Activated CD4-positive, alpha-beta T cell treated with anti-CD3 and anti-CD28 coated beads for 24 hours (primary cell): ENCODE data around the gene THBD.

Experiments used
- DNase-seq, 2 donors: peaks; one replicate each; pipeline ENCODE4 v3.0.0-alpha.2; 2020; ENCODE audit warnings: low read depth in 2 of 2

THBD gene

DNA sequence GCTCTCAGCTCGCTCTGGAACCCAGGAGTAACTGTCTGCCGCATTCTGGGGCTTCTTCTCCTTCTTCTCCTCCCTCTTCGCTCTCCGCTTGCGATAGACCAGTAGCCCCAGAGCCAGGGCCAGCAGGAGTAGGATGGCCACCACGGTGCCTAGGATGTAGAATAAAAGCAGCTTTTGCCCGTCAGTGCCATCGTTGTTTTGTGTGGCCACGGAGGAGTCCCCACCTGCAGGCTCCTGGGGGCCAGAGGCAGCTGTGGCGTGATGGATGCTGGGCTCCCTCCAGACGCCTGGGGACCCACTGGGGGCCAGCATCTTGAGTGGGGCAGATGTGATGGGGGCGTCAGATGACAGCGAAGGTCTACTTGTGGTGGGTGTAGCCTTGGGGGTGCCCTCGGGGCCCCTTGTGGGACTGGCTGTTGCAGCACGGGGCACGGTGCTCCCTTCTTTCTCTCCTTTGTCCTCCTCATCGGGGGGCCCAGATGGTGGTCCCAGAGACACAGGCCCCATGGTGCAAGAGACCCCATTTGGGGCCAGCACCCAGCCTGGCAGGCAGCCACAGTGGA, 34.9 kb upstream of the THBD start:
- DNase-seq, result no peak

DNA sequence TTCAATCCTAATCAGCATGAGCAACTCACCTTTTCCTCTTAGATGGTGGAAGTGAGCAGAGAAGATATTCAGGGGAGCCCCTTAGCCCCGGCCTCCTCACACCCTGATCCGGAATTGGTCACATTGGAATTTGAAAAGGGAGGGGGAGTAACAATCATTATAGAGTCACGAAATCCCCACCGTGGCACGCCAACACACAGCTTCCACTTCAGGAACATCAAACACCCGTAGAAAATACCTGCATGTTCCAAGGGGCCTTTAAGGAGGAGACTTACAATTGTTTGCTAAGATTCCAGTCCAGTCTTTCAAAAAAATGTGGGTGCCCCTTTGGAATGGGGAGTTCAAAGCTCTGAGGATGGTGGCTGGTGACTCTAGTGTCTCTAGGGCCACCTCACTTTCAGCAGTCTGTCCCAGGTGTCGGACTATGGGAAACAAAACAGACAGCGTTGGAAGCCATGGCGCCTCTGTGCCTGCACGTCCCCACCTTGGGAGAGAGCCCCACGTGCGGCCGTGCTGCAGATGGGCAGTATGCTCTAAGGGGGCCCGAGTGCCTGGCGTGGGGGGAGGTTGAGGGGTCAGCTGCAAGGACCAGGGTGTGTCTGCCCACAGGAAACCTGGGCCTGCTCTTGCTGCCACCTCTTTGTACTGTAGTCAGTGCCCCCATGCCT, 34.2 kb upstream of the THBD start:
- no peak for DNase-seq

DNA sequence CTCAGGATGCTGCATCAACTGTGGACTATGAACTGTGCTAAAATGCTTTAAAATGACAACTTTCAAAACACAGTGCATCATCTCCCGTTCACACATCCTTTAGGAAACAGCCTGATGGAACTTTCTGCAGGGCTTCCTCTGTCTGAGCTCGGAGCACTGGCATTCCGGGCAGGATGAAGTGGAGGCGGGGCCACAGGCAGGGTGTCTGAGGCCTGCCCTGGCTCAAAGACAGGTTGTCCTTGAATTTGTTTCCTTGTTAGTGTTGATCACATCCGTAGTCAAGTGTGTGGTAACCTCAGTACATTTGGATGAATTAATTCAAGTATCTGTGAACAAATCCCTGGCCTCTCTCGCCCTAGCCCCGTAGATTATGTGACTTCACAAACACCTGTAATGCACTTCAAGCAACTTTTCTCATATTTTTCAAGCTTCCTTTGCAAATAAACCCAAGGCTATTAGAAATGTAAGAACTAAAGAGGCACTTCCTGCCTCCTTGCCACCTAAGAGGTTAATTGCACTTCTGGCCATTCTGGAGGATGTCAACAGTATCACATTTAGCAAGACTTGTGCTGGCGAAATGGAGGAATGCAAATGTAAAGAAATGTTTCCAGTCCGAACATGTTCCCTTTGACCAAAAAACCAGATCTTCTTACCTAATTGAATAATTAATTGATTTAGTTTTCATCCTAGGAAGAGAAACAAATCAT, 33.5 kb upstream of the THBD start:
- DNase-seq, result no peak

DNA sequence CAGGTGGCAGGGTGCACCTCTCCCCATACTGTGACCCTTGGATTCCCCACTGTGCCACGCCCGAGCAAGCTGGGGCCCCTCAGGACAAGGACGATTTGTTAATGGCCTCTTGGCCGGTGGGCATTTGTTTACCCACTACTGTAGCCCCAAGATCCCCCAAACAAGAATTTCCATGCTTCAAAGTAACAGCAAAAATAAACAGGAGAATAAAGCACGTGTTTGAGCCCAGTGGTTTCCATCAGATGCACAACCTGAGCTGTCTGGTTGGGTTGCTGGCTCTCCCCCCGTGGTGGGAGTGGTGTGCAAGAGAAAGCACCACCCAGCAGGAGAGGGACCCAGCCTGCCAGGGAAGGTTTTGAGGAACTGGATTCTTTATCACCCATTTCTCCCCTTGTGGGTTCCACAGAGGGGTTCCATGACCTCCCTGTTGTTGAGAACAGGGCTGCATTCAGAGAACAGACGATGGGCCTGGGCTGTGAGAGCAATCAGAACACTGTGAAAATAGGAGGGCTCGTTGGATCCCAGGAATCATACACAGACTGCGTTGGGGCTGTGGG, 31.9 kb upstream of the THBD start:
- no peak for DNase-seq

DNA sequence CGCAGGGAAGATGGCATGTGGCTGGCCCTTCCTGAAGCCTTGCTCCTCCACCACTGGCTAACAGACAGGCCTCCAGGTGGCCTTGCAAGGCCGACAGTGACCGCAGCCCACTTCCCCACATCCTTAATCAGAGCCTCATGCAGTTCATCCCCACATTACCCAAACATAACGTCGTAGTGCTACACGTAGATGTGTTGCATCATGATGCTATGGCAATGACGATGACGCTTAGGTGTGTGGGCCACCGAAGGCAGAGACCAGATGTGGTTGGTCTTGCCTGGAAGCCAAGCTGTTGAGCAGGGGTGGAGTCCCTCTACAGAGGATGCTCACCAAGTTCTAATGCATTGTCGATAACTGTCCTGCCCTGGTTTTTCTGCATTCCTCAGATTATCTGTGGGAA, 31.0 kb upstream of the THBD start:
- no peak for DNase-seq

DNA sequence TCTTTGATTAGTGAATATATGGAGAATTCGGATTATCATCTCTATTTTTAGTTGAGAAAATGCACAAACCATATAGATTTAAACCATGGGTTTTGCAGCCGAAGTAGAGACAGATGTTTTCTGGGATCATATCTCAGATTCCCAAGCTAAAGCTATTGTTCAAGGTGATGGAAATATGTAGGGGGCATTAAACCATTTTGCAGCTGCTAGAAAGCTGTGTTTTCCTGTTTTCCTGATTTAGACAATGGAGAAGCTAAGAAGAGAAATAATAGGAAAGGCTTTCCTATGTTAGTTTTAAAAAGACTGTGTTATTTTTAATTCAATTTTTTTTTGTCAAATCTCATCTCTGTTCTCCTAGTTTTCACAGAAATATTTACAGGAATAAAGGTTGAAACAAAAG, 30.5 kb upstream of the THBD start:
- no peak for DNase-seq

DNA sequence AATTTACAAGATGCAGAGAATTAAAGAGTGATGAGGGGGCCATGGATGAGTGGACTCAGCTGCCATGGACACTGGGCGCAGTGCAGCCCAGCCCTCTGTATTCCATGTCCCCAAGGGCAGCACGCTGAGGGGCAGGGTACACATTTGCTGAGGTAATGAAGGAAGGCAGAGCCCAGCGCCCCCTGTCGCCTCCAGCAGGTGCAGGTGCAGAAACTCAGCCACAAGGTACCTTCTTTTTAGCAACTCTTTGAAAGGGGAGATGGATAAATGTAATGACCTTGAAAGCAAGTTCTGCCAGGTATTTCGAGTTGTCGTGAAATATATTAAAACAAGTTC, 29.5 kb upstream of the THBD start:
- DNase-seq, result no peak

DNA sequence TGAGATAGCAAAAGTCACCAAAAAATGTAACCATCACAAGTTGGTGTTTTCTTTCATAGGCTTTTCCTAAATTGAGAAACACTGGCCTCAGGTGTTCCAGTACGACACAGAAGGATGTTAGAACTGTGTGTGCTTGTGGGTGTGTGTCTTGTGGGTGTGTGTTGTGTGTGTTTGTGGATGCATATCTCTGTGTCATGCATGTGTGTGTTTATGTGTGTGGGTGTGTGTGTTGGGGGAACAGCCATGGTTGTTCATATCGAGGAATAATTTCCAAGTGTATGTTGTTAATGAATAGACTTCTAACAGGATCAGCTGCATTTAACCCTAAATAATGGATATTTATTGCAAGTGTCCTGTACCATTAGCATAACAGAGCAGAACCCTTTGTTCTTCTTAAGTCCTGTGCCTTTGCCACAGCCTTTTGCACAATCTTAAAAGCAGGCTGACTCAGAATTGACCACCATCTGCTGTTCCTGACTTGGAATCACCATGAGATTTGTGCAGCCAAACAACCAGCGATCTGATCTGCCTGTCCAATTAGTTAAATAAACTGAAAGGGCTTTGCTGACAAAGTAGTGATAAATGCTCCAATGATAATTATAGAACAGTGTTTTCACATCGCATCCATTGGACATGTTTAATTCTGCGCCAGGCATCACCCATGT, 29.0 kb upstream of the THBD start:
- DNase-seq, result no peak

DNA sequence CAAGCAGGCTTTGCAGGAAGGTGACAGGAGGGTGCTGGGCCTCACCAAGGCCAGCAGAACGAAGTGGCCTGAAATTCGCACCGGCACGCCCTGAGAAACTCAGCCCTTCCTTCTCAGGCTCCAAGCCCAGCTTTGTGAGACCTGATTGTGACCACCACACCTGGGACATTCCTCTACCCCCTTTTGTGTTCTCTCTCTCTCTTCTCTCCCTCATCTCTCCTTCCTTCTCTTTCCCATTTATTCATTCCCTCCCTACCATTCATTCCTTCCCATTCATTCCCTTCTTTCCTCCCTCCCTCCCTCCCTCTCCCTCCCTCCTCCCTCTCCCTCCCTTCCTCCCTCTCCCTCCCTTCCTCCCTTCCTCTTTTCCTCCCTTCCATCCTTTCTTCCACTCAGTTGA, 27.8 kb upstream of the THBD start:
- no peak for DNase-seq

DNA sequence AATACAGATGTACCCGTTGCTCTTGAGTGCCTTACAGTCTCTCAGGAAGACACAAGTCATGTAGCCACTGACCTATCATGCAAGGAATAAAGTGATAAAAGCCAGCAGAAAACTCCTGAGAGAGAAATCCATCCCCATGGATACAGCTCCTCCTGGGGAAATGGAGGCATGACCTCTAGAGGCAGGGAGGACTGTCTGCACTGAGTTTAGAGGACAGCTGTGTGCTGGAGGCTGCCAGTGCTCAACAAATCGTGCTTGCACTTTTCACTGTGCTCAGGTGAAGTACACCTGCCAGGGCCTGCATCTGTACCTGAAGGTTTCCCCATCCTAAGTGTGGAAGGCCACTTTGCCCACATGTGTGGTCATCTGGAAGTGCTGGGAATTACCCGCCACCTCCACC, 24.6 kb upstream of the THBD start:
- no peak for DNase-seq

DNA sequence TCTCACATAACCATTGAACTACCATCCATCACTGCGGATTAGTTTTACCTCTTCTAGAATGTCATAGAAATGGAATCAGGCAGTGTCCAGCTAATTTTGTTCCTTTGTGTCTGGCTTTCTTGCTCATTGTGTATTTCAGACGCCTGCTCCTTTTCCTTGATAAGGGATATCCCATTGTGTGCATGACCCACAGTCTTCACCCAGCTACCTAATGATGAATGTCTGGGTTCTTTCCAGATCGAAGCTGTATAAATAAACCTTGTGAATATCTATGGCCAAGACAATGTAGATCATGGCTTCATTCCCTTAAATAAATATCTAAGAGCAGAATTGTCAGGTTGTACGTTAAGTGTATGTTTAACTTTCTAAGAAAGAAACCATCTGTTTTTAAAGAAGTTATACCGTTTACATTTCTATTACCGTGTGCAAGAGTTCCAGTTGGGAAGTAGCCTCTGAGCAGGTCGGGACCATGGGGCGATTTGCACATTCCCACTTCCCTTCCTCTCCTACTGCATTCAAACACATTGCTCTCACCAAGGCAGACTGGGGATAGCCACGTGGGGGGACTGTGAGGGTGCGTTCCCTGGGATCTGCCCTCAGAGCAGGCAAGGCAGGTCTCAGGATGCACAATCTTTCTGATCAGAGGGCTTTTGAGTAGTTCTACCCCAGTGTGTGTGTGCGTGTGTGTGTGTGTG, 23.6 kb upstream of the THBD start:
- no peak for DNase-seq

DNA sequence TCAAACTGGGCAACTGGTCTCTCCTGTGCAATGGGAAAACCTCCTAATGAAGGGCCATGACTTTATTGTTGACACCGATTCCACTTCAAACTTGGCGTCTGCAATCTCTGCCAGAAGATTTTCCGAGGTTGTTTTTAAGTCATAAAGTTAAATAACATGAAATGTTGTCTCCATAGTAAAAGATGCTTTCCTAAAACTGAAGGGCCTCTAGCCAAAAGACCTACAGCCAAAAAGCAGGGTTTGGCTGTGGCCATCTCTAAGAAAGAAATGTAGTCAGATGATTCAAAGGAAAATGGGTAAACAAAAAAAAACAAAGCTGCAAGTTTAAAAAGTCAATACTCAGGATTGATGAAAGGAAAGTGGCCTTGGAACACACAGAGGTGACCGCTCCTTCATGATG, 22.5 kb upstream of the THBD start:
- no peak for DNase-seq

DNA sequence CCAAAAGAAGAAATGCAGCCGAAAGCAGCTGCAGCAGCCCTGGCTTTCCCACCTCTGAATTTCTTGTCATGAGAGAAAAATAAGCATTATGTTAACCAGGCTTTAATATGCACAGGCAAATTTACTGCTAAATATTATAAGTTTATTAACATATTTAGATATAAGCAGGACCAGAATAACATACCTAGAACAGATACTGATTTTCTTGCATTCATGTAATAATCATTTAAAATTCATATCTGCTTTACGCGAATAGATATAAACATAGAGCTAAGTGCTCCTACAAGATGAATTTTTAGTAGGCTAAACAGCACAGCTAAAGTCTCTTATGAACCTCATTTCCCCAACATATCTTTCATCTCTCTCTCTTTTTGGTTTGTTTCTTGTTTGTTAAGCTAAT, 21.9 kb upstream of the THBD start:
- no peak for DNase-seq

DNA sequence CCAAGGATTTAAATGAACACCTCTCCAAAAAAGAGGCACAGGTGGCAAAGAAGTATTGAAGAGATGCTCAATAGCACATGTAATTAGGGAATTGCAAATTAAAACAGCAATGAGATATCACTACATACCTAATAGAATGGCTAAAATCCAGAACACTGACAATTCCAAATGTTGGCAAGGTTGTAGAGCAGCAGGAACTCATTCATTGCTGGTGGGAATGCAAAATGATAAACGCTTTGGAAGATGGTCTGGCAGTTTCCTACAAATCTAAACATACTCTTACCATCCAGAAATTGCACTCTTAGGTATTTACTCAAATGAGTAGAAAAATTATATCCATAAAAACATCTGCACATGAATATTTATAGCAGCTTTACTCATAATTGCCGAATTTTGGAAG, 19.6 kb upstream of the THBD start:
- no peak for DNase-seq

DNA sequence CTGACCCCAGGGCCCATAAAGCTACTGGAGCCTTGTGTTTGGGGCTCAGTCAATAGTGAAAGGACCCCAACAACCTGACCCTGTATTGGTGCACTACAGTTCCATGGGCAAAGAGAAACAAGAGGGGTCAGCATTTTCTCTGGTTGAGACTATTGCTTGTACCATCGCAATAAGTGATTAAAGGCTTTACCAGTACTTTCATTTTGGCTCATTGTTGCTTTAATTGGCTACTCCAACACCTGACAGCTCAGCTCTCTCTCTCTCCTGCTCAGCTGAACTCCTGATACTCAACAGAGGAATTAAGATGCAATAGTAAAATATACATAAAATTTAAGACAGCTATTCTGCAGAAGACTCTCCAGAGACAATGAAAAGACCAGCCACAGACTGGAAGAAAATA, 18.8 kb upstream of the THBD start:
- DNase-seq, result no peak

DNA sequence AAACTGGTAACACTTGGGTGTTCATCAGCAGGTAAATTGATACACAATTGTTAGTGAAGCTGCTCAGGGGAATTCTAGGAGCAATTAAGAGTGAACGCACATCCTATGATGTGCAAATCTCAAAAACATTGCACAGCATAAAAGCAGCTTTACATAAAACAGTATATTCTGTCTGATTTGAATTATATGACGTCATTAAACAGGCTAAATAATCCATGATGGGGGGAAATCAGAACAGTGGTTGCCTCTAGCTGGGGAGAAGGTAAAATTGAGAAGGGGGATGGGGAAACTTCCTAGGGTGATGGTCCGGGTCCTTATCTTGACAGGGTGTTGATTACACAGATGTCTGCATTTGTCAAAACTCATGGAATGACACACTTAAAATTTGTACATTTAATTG, 17.3 kb upstream of the THBD start:
- DNase-seq, result no peak

DNA sequence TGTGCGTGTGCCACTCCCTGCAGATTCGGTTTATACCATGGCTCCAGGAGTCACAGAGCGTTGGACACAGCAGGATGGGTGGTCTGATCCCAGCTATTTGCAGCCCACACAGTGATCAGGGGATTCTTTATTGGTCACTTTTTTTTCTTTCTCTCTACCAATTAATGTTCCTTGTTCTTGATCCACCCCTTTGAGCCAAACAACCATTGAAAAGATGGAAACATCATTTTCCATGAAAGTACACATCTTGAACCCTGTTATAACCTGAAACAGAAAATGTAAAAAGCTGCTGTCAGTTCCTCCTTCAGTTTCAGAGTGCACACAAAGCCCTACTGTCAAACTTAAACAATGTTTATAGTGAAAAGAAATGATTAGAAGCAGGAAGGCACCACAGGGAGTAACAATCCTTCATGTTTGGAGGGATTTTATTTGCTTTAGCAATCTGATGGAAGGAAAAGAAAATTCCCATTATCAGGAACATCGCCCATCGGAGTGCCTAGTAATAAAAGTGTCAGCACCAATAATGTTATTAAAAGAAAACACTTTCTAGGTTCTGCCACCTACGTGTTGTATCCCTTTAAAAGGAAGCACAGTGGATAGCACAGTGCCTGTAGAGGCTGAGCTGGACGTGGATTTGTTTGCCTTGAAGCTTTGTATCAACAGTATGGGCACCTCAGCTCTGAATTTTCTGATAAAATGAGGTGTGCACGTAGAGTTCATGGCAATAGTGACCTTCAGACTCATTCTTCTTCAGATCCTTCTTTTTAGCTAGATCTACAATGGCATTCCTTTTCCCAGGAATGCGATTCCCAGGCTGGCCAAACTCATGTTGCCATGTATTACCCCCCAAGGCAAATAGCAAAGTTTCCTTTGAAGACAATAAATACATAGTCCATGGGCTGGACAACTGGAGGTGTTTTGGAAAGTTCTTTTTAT, 16.1 kb upstream of the THBD start:
- no peak for DNase-seq

DNA sequence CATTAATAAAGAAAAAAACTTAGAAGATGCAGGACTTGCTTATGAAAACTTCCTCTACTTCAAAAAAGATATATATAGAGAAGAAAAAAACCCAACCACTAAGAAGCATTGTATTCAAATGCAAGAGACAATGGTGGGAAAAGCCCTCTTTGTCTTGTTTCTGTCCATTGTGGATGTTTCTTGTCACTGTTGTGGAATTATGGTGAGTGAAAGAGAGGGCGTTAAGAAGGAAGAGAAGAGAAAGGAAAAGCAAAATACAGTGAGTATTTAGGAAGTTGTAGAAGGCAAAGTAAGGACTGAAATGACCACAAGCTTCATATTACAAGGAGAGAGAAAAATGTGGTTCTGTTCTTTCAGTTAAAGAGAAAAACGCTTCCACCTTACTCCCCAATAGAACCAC, 14.1 kb upstream of the THBD start:
- DNase-seq, result no peak

DNA sequence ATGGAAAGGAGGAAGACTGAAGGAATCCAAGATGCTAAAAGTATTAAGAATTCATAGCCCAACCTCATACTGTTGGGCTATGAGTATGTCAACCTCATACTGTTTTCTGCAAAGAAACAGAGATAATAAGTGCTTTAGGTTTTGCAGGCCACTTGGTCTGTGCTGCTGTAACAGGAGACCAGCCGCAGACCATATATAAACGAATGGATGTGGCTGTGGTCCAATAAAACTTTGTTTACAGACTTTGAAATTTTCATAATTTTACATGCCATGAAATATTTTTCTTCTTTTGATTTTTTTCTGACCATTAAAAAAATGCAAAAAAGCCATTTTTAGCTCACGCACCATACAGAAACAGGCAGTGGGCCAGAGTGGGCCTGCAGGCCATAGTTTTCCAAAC, 13.7 kb upstream of the THBD start:
- no peak for DNase-seq

DNA sequence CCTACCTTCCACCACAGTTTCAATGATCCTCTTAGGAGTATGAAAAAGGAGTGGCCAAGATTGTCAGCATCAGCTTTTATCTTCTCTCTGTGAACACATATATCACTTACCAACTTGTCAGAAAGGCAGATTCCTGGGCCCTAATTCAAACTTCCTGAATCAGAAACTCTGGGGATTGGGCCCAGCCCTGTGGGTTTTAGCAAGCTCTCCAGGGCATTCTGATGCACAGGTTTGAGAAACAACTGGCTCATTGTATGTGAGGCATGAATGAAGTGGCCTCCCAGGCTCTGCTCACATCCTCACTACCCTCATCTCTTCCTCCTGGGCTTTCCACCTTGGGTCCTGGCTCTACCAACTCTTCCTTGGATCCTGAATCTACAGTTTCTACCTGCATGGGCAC, 13.2 kb upstream of the THBD start:
- no peak for DNase-seq
